GM19193 (cell line): Measurements from ENCODE around the gene ACACB.

Source experiments
- POLR2A ChIP-seq: IDR thresholded peaks from 4 replicates; pipeline ENCODE4 v1.6.1; 2011; ENCODE audit not compliant: insufficient read depth, insufficient read length; ENCODE audit errors: extremely low read depth

The ACACB gene

GRCh38 chr12:109199324-109199723 is 82.9 kb downstream of the ACACB start:
- no peak for TF ChIP-seq POLR2A

- TF ChIP-seq POLR2A, result no peak
Observed at GRCh38 chr12:109200825-109201495, 84.6 kb downstream of the ACACB start.

- TF ChIP-seq POLR2A, result no peak
Observed at GRCh38 chr12:109201496-109201885, 85.1 kb downstream of the ACACB start.

- no peak for TF ChIP-seq POLR2A
Observed at GRCh38 chr12:109202770-109203169, 86.4 kb downstream of the ACACB start.

GRCh38 chr12:109203480-109203879 is 87.1 kb downstream of the ACACB start:
- no peak for TF ChIP-seq POLR2A

- TF ChIP-seq POLR2A, result no peak
Observed at GRCh38 chr12:109209082-109209481, 92.7 kb downstream of the ACACB start.

- no peak for TF ChIP-seq POLR2A
Observed at GRCh38 chr12:109212460-109213115, 96.2 kb downstream of the ACACB start.

- TF ChIP-seq POLR2A, result no peak
Observed at GRCh38 chr12:109214131-109214530, 97.7 kb downstream of the ACACB start.

- no peak for TF ChIP-seq POLR2A
Observed at GRCh38 chr12:109218996-109219395, 102.6 kb downstream of the ACACB start.

- TF ChIP-seq POLR2A, result no peak
Observed at GRCh38 chr12:109219938-109220337, 103.6 kb downstream of the ACACB start.

GRCh38 chr12:109221277-109221931 is 105.0 kb downstream of the ACACB start:
- TF ChIP-seq POLR2A, result no peak

- TF ChIP-seq POLR2A, result no peak
Observed at GRCh38 chr12:109222062-109222461, 105.7 kb downstream of the ACACB start.

GRCh38 chr12:109222496-109222895 is 106.1 kb downstream of the ACACB start:
- no peak for TF ChIP-seq POLR2A

GRCh38 chr12:109223211-109223610 is 106.8 kb downstream of the ACACB start:
- TF ChIP-seq POLR2A, result no peak

- TF ChIP-seq POLR2A, result no peak
Observed at GRCh38 chr12:109223868-109224267, 107.5 kb downstream of the ACACB start.

GRCh38 chr12:109228664-109229063 is 112.3 kb downstream of the ACACB start:
- no peak for TF ChIP-seq POLR2A
